Stimulated activated CD8-positive, alpha-beta memory T cell treated with anti-CD3 and anti-CD28 coated beads, Interleukin-2, amount 100 ng/mL, for 1 hour (primary cell): ENCODE results near the gene LRCOL1.
A peak's percentile ranks its signal among the peaks of the same experiment; 100 is the strongest.

ENCODE experiments used
- DNase-seq, 2 donors: peaks; one replicate each; pipeline ENCODE4 v3.0.0-alpha.2; 2020; ENCODE audit warnings: low read depth in 2 of 2

Gene LRCOL1

GRCh38 chr12:132563911-132564310 lies 46.5 kb downstream of the LRCOL1 start:
- no peak for DNase-seq

- no peak for DNase-seq
Measured at GRCh38 chr12:132562489-132563021, 47.8 kb downstream of the LRCOL1 start.

GRCh38 chr12:132561427-132562156 lies 48.8 kb downstream of the LRCOL1 start:
- no peak for DNase-seq

GRCh38 chr12:132560614-132561426 lies 49.6 kb downstream of the LRCOL1 start:
- DNase-seq = peak; percentile 36 to 40

GRCh38 chr12:132560364-132560613 lies 50.1 kb downstream of the LRCOL1 start:
- no peak for DNase-seq

GRCh38 chr12:132559652-132560363 lies 50.6 kb downstream of the LRCOL1 start:
- DNase-seq = no peak

GRCh38 chr12:132558861-132559623 lies 51.3 kb downstream of the LRCOL1 start:
- no peak for DNase-seq

- DNase-seq = no peak
Measured at GRCh38 chr12:132558042-132558856, 52.1 kb downstream of the LRCOL1 start.

- DNase-seq = no peak
Measured at GRCh38 chr12:132557291-132558015, 52.9 kb downstream of the LRCOL1 start.

- no peak for DNase-seq
Measured at GRCh38 chr12:132556801-132557200, 53.6 kb downstream of the LRCOL1 start.

- no peak for DNase-seq
Measured at GRCh38 chr12:132556216-132556615, 54.2 kb downstream of the LRCOL1 start.

GRCh38 chr12:132555686-132556085 lies 54.7 kb downstream of the LRCOL1 start:
- no peak for DNase-seq

- DNase-seq = no peak
Measured at GRCh38 chr12:132554845-132555630, 55.3 kb downstream of the LRCOL1 start.
